ENCODE data around the gene CNTRL. TPM values are rescaled to one million over a fixed set of nuclear protein-coding genes. Genes with fewer than 3 reads are reported as not detected.
"Not testable (repeated sequence)": the region's sequence is repeated elsewhere in the genome, so short reads cannot be mapped to it uniquely, and the experiment has no call there.

The CNTRL gene
- polyA plus RNA-seq, 1 experiment: 3.6 TPM

DNA sequence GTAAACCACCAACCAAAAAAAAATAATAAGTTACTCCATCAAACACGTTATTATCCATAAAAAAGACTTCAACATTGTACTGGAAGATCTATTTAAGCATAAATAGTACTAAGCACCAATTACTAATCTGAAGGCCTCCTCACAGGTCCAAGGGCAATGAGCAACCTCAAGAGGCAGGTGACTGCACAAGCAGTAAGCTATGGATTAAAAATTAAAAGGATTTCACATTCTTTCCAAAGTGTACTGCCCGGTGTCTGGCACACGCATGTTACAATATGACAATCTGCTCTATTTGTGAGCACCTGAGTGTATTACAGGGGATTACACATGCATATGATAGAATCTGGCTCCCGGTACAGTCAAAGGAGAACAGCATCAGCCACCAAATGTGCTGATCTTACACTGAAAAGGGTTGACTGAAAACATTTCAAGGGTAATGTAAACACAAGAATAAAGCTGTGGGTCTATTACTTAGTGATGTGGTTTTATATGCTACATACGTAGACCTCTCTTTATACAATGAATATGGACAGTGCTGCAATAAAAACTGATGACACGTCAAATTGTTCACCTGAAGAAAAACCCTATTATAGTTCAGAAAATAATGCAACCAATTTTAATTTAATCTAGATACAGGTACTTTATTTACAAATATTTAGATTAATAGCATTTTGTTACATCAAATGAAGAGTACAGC, 104.1 kb downstream of the CNTRL start:
- ChIA-PET POLR2A (no interaction called here), CTCF (no interaction called here)
- Histone ChIP-seq H3K36me3 (ENCODE audit: control insufficient read depth, insufficient read depth, low read length) (peaks cover 3% of the 10 kb centered on the region), H3K4me3 (ENCODE audit: low read depth, low read length) (no peak overlapping the region), H3K27me3 (ENCODE audit: control insufficient read depth, insufficient read depth, low read length) (no peaks in the 10 kb centered on the region)
- no peak for DNase-seq (ENCODE audit: low read depth)
- TF ChIP-seq, protein P1, sequence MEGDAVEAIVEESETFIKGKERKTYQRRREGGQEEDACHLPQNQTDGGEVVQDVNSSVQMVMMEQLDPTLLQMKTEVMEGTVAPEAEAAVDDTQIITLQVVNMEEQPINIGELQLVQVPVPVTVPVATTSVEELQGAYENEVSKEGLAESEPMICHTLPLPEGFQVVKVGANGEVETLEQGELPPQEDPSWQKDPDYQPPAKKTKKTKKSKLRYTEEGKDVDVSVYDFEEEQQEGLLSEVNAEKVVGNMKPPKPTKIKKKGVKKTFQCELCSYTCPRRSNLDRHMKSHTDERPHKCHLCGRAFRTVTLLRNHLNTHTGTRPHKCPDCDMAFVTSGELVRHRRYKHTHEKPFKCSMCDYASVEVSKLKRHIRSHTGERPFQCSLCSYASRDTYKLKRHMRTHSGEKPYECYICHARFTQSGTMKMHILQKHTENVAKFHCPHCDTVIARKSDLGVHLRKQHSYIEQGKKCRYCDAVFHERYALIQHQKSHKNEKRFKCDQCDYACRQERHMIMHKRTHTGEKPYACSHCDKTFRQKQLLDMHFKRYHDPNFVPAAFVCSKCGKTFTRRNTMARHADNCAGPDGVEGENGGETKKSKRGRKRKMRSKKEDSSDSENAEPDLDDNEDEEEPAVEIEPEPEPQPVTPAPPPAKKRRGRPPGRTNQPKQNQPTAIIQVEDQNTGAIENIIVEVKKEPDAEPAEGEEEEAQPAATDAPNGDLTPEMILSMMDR (IDR thresholded peaks at IDR 0.05; ENCODE audit: insufficient read depth, low read depth, low read length): no peak

DNA sequence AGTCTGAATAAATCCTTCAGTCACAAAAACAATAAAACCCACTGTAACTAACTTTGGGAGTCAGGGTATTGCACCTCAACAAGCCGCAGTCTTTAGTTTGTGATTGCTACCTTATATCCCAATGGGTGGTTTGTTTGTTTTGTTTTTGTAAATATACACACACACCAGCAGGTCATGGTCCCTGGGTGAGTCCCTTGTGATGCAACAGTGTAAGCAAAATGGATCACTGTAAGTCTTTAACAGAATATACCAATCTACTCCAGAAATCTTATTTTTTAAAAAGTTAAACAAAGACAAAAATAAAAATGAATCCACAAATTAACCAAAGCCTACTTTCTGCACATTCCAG, 104.6 kb downstream of the CNTRL start:
- CTCF ChIA-PET; H3K36me3 ChIP-seq (ENCODE audit: control insufficient read depth, insufficient read depth, low read length); DNase-seq (ENCODE audit: low read depth); POLR2A ChIA-PET; H3K27me3 ChIP-seq (ENCODE audit: control insufficient read depth, insufficient read depth, low read length); H3K4me3 ChIP-seq (ENCODE audit: low read depth, low read length): not testable (repeated sequence)

DNA sequence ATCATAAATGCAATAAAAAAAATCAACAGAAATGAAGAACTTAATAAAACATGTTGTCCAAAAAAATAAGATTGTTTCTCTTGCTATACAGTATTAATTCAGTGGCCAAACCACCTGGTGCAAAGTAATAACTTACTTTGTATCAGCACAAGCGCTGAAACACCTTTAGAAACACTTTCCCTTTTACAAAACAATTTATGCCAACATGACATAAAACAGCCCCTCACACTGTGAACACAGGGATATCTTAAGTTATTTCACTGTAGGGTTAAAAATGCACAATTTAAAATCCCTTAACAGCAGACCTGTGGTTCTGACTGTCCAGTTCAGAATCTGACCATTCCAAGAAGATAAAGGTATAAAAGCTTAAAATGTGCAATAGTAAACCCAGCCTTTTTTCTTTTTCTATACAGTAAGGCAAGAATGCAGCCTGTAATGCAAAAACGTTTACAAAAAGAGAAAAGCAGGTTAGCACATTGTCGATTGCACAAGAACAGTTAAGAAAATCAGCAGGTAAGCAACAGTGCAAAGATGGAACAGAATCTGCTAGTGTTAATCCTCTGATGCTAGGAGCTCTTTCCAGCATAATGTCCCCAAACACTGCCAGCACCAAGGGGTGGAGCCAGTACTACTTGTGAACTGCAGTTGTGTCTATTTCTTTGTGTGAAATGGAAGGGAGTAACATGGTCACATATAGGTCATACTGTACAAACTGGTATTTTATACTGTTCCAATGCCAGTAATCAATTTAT, 105.4 kb downstream of the CNTRL start:
- TF ChIP-seq, protein P1 (IDR thresholded peaks at IDR 0.05; ENCODE audit: insufficient read depth, low read depth, low read length): no peak
- ChIA-PET CTCF (interaction anchor here (0.5 kb wide), 1 partner anchor 13 kb away, joined by 3 read pairs; no protein-coding TSS in a partner anchor), POLR2A (no interaction called here)
- DNase-seq (ENCODE audit: low read depth): no peak
- Histone ChIP-seq H3K27me3 (ENCODE audit: control insufficient read depth, insufficient read depth, low read length) (no peaks in the 10 kb centered on the region), H3K4me3 (ENCODE audit: low read depth, low read length) (no peak overlapping the region), H3K36me3 (ENCODE audit: control insufficient read depth, insufficient read depth, low read length) (peaks cover 3% of the 10 kb centered on the region)

DNA sequence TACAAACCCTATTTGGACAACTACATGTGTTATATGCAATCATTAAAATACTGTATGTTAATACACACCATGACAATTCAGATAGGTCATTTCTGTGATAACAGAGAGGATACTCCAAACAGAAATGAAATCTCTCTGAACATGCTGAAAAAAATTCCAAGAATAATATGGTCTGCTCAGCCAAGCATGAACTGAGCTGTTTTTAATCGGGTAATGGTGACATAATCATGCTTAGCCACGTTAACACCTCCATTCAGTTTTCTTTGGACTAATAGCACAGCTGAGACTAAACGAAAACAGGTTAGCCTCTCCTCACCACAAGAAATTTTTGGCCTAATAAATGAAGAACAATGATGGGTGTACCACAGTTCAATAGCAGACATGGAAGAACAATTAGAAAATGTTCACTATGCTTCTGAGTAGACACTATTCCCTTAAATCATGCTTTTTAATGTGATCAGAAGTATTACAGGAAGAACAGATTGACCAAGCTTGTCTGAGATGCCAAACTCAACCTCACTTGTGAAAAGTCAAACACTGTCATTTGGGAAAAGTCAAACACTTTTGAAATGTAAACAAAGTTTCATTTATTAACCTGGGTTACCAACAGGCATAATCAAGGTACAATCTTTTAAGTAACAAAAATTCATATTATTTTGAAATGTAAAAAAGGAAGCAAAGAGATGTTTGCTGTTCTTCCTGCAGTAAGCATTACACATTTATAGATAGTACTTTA, 107.5 kb downstream of the CNTRL start:
- ChIA-PET CTCF (no interaction called here), POLR2A (no interaction called here)
- TF ChIP-seq, protein P1 (IDR thresholded peaks at IDR 0.05; ENCODE audit: insufficient read depth, low read depth, low read length): no peak
- no peak overlapping the region for H3K4me3 ChIP-seq (ENCODE audit: low read depth, low read length)
- DNase-seq (ENCODE audit: low read depth): no peak
- H3K27me3 ChIP-seq (ENCODE audit: control insufficient read depth, insufficient read depth, low read length): no peaks in the 10 kb centered on the region
- peaks cover 3% of the 10 kb centered on the region for H3K36me3 ChIP-seq (ENCODE audit: control insufficient read depth, insufficient read depth, low read length)

DNA sequence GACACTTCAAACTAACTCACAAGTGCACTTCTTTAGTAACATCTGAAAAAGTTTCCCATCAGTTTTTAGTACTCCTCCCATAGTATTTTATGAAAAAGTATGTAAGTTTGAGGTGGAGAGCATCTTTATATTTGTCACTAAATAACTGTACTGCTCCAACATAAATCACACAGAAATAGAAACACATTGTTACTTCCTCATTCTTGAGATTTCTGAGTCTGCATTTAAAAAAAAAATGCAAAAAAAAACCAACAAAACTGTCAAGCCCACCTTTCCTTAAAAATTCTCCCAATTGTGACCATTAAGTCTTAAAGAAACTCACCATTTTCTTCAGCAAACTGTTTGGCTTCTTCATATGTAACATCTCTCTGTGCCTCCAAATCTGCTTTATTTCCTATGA, 108.2 kb downstream of the CNTRL start:
- TF ChIP-seq, protein P1 (IDR thresholded peaks at IDR 0.05; ENCODE audit: insufficient read depth, low read depth, low read length): no peak
- CTCF ChIA-PET: interaction anchor here (1.5 kb wide), 1 partner anchor 30 kb away, joined by 7 read pairs; no protein-coding TSS in a partner anchor
- Histone ChIP-seq H3K27me3 (ENCODE audit: control insufficient read depth, insufficient read depth, low read length) (no peaks in the 10 kb centered on the region), H3K36me3 (ENCODE audit: control insufficient read depth, insufficient read depth, low read length) (peaks cover 3% of the 10 kb centered on the region), H3K4me3 (ENCODE audit: low read depth, low read length) (no peak overlapping the region)
- DNase-seq (ENCODE audit: low read depth): no peak
- POLR2A ChIA-PET: no interaction called here

Measured in BJ (cell line).